RWPE1 (cell line): Measurements from ENCODE around the gene FABP7.

Experiments used
- CTCF ChIA-PET: fragments of 350-600 bp; sonication (Branson Sonifier 250); formaldehyde crosslinking; extraction: SDS; loops from one replicate; lab custom pipeline; 2021; lab: Yijun Ruan, JAX
- POLR2A ChIA-PET: fragments of 400-600 bp; formaldehyde crosslinking; extraction: SDS; loops from one replicate; lab custom pipeline; 2020; ENCODE audit warnings: antibody characterized with exemption; ENCODE audit not compliant: low non-redundant PET; lab: Yijun Ruan, JAX
- DNase-seq: peaks from one replicate; pipeline ENCODE4 v3.0.0; 2012; ENCODE audit warnings: low spot score
- H3K27ac ChIP-seq: fragments of 450-650 bp; 2 replicates; pipeline ENCODE4 v1.5.1; 2017
- CTCF ChIP-seq: fragments of 450-650 bp; conservative IDR thresholded peaks from 2 replicates; pipeline ENCODE4 v1.5.1; 2017; ENCODE audit warnings: low read depth, mild to moderate bottlenecking

FABP7 gene

GRCh38 chr6:122754191-122754731, 25.3 kb upstream of the FABP7 start:
- H3K27ac ChIP-seq, result no peak overlapping the region
- no peak for TF ChIP-seq CTCF
- DNase-seq, result no peak
- ChIA-PET CTCF (no interaction called here), POLR2A (no interaction called here)

GRCh38 chr6:122755901-122756300, 23.6 kb upstream of the FABP7 start:
- ChIA-PET CTCF (interaction anchor here (0.7 kb wide), 1 partner anchor 114 kb away, joined by 5 read pairs; no protein-coding TSS in a partner anchor), POLR2A (no interaction called here)
- no peak overlapping the region for H3K27ac ChIP-seq
- TF ChIP-seq CTCF, result no peak
- no peak for DNase-seq

GRCh38 chr6:122758927-122759334, 20.6 kb upstream of the FABP7 start:
- no peak overlapping the region for H3K27ac ChIP-seq
- no peak for TF ChIP-seq CTCF
- POLR2A ChIA-PET, result no interaction called here
- no peak for DNase-seq
- CTCF ChIA-PET, result no interaction called here

GRCh38 chr6:122760330-122760729, 19.2 kb upstream of the FABP7 start:
- DNase-seq, result no peak
- TF ChIP-seq CTCF, result no peak
- ChIA-PET POLR2A (no interaction called here), CTCF (interaction anchor here (1.2 kb wide), 1 partner anchor 79 kb away, joined by 3 read pairs; no protein-coding TSS in a partner anchor)
- H3K27ac ChIP-seq, result no peak overlapping the region

- no peak for DNase-seq
- H3K27ac ChIP-seq, result no peak overlapping the region
- TF ChIP-seq CTCF, result no peak
- ChIA-PET POLR2A (no interaction called here), CTCF (interaction anchor here (0.7 kb wide), 1 partner anchor 21 kb away, joined by 5 read pairs; no protein-coding TSS in a partner anchor)
Observed at GRCh38 chr6:122766256-122766655, 13.3 kb upstream of the FABP7 start.

- no peak for TF ChIP-seq CTCF
- ChIA-PET POLR2A (no interaction called here), CTCF (interaction anchor here (0.6 to 1.1 kb wide), 8 partner anchors 9 to 311 kb away, joined by 3 to 5 read pairs (median 3); partner anchors contain the start of genes FABP7 and SMPDL3A)
- no peak for DNase-seq
- H3K27ac ChIP-seq, result no peak overlapping the region
Observed at GRCh38 chr6:122770835-122771601, 8.5 kb upstream of the FABP7 start.
